ENCODE data around the gene GNG2.

The GNG2 gene

GRCh38 chr14:51856792-51857296 lies 3.6 kb upstream of the GNG2 start:
- DNase-seq, result no peak

- no peak for DNase-seq
Measured at GRCh38 chr14:51859131-51859530, 1.3 kb upstream of the GNG2 start.

GRCh38 chr14:51860825-51861499 lies 550 bp downstream of the GNG2 start:
- no peak for DNase-seq

- no peak for DNase-seq
Measured at GRCh38 chr14:51862176-51862796, 1.9 kb downstream of the GNG2 start.

GRCh38 chr14:51862860-51863259 lies 2.4 kb downstream of the GNG2 start:
- DNase-seq, result no peak

GRCh38 chr14:51865953-51866747 lies 5.7 kb downstream of the GNG2 start:
- DNase-seq, result no peak

GRCh38 chr14:51867741-51868140 lies 7.3 kb downstream of the GNG2 start:
- DNase-seq, result no peak

- DNase-seq, result no peak
Measured at GRCh38 chr14:51868405-51868804, 8.0 kb downstream of the GNG2 start.

GRCh38 chr14:51869411-51870100 lies 9.1 kb downstream of the GNG2 start:
- DNase-seq, result no peak

GRCh38 chr14:51870606-51871005 lies 10.2 kb downstream of the GNG2 start:
- DNase-seq, result no peak

- DNase-seq, result no peak
Measured at GRCh38 chr14:51871846-51872245, 11.4 kb downstream of the GNG2 start.

- DNase-seq, result no peak
Measured at GRCh38 chr14:51872396-51872795, 12.0 kb downstream of the GNG2 start.

- peak; percentile 22 for DNase-seq
Measured at GRCh38 chr14:51873221-51873893, 12.9 kb downstream of the GNG2 start.

- DNase-seq, result no peak
Measured at GRCh38 chr14:51877810-51878209, 17.4 kb downstream of the GNG2 start.

GRCh38 chr14:51879170-51879569 lies 18.8 kb downstream of the GNG2 start:
- DNase-seq, result no peak

GRCh38 chr14:51880835-51881580 lies 20.6 kb downstream of the GNG2 start:
- DNase-seq, result peak; percentile 27

GRCh38 chr14:51881636-51882035 lies 21.2 kb downstream of the GNG2 start:
- DNase-seq, result no peak

- no peak for DNase-seq
Measured at GRCh38 chr14:51883232-51883631, 22.8 kb downstream of the GNG2 start.

GRCh38 chr14:51884086-51884927 lies 23.9 kb downstream of the GNG2 start:
- no peak for DNase-seq

GRCh38 chr14:51889851-51890250 lies 29.4 kb downstream of the GNG2 start:
- DNase-seq, result no peak

GRCh38 chr14:51894250-51894649 lies 33.8 kb downstream of the GNG2 start:
- DNase-seq, result no peak
